ENCODE data around the gene GABARAPL2.

The GABARAPL2 gene

GRCh38 chr16:75584108-75584507, 17.9 kb downstream of the GABARAPL2 start:
- TF ChIP-seq ZNF8 (CRISPR knock-in tag; IDR thresholded peaks at IDR 0.05) (no peak), CREB5 (CRISPR knock-in tag; IDR thresholded peaks at IDR 0.05; ENCODE audit: low read depth) (no peak), CSDC2 (CRISPR knock-in tag; IDR thresholded peaks at IDR 0.05) (no peak), ISL1 (CRISPR knock-in tag; IDR thresholded peaks at IDR 0.05) (no peak), TSHZ2 (CRISPR knock-in tag; IDR thresholded peaks at IDR 0.05) (no peak), ZNF565 (CRISPR knock-in tag; conservative IDR thresholded peaks at IDR 0.05; ENCODE audit: low read depth) (no peak), PATZ1 (CRISPR knock-in tag; IDR thresholded peaks at IDR 0.05; ENCODE audit: borderline replicate concordance) (no peak)
- ATAC-seq: no peak

DNA sequence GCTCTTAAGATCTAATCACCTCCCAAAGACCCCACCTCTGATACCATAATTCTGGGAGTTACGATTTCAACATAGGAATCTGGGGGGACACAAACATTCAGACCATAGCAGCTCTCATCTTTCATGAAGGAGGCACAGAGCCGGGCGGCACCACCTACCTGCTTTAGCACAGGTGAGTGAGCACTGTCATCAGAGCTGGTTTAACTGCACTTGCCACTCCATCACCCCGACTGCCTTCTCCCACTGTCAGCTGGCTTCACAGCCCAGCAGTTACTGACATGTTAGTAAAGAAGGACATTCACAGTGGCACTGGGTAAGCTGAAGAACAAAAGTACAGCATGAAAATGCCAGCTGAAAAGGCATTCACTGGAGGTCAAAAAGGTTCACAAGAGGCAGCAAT, 22.5 kb downstream of the GABARAPL2 start:
- no peak for ATAC-seq
- TF ChIP-seq PPARA (CRISPR knock-in tag; IDR thresholded peaks at IDR 0.05; ENCODE audit: borderline replicate concordance) (no peak), ISL1 (CRISPR knock-in tag; IDR thresholded peaks at IDR 0.05) (no peak), ZC3H10 (CRISPR knock-in tag; IDR thresholded peaks at IDR 0.05) (no peak), TCF4 (CRISPR knock-in tag; IDR thresholded peaks at IDR 0.05; ENCODE audit: borderline replicate concordance) (no peak), ZNF565 (CRISPR knock-in tag; conservative IDR thresholded peaks at IDR 0.05; ENCODE audit: low read depth) (no peak)

- ATAC-seq: no peak
- TF ChIP-seq SNAI2 (CRISPR knock-in tag; IDR thresholded peaks at IDR 0.05) (no peak), ZFP3 (CRISPR knock-in tag; IDR thresholded peaks at IDR 0.05) (no peak), ZNF8 (CRISPR knock-in tag; IDR thresholded peaks at IDR 0.05) (no peak), PATZ1 (CRISPR knock-in tag; IDR thresholded peaks at IDR 0.05; ENCODE audit: borderline replicate concordance) (no peak), CREB5 (CRISPR knock-in tag; IDR thresholded peaks at IDR 0.05; ENCODE audit: low read depth) (no peak), ZC3H10 (CRISPR knock-in tag; IDR thresholded peaks at IDR 0.05) (no peak), CSDC2 (CRISPR knock-in tag; IDR thresholded peaks at IDR 0.05) (no peak), OSR1 (CRISPR knock-in tag; IDR thresholded peaks at IDR 0.05) (no peak), TOX (CRISPR knock-in tag; IDR thresholded peaks at IDR 0.05; ENCODE audit: borderline replicate concordance) (no peak), ZNF70 (CRISPR knock-in tag; IDR thresholded peaks at IDR 0.05) (no peak), ARNTL (CRISPR knock-in tag; IDR thresholded peaks at IDR 0.05; ENCODE audit: borderline replicate concordance, low read depth) (no peak), PPARA (CRISPR knock-in tag; IDR thresholded peaks at IDR 0.05; ENCODE audit: borderline replicate concordance) (no peak), TCF4 (CRISPR knock-in tag; IDR thresholded peaks at IDR 0.05; ENCODE audit: borderline replicate concordance) (no peak), ISL1 (CRISPR knock-in tag; IDR thresholded peaks at IDR 0.05) (no peak), ESRRG (CRISPR knock-in tag; IDR thresholded peaks at IDR 0.05) (no peak), GLIS3 (CRISPR knock-in tag; IDR thresholded peaks at IDR 0.05) (no peak)
- TF ChIP-seq, protein P1, sequence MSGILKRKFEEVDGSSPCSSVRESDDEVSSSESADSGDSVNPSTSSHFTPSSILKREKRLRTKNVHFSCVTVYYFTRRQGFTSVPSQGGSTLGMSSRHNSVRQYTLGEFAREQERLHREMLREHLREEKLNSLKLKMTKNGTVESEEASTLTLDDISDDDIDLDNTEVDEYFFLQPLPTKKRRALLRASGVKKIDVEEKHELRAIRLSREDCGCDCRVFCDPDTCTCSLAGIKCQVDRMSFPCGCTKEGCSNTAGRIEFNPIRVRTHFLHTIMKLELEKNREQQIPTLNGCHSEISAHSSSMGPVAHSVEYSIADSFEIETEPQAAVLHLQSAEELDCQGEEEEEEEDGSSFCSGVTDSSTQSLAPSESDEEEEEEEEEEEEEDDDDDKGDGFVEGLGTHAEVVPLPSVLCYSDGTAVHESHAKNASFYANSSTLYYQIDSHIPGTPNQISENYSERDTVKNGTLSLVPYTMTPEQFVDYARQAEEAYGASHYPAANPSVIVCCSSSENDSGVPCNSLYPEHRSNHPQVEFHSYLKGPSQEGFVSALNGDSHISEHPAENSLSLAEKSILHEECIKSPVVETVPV (CRISPR knock-in tag; IDR thresholded peaks at IDR 0.05): no peak
- TF ChIP-seq, protein P2, sequence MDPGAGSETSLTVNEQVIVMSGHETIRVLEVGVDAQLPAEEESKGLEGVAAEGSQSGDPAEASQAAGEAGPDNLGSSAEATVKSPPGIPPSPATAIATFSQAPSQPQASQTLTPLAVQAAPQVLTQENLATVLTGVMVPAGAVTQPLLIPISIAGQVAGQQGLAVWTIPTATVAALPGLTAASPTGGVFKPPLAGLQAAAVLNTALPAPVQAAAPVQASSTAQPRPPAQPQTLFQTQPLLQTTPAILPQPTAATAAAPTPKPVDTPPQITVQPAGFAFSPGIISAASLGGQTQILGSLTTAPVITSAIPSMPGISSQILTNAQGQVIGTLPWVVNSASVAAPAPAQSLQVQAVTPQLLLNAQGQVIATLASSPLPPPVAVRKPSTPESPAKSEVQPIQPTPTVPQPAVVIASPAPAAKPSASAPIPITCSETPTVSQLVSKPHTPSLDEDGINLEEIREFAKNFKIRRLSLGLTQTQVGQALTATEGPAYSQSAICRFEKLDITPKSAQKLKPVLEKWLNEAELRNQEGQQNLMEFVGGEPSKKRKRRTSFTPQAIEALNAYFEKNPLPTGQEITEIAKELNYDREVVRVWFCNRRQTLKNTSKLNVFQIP (CRISPR knock-in tag; IDR thresholded peaks at IDR 0.05; ENCODE audit: borderline replicate concordance, low read depth): no peak
Observed at GRCh38 chr16:75589306-75589705, 23.1 kb downstream of the GABARAPL2 start.
